Caco-2 (cell line): Measurements from ENCODE around the gene PRMT2. TPM values are rescaled to one million over a fixed set of nuclear protein-coding genes. Genes with fewer than 3 reads are reported as not detected.

Source experiments
- BruUV-seq: library from RNA; stranded (reverse); fragments of 400-500 nt; replicated peaks from 2 replicates; lab custom pipeline; 2021; lab: Mats Ljungman, UMichigan
- CTCF ChIA-PET: fragments of 300-600 bp; sonication (Branson Sonifier 250); formaldehyde crosslinking; loops from one replicate; lab custom pipeline; 2022; ENCODE audit warnings: antibody characterized with exemption; lab: Charles Lee
- POLR2A ChIA-PET: fragments of 300-600 bp; sonication (Branson Sonifier 250); formaldehyde crosslinking; loops from one replicate; lab custom pipeline; 2022; ENCODE audit warnings: antibody characterized with exemption; lab: Charles Lee
- DNase-seq, 2 experiments: peaks; one replicate each; pipeline versions ENCODE4 v3.0.0 to v3.0.0-alpha.2; 2020 to 2022
- H3K27me3 ChIP-seq: replicated peaks from 2 replicates; pipeline ENCODE4 v1.6.0; 2011; ENCODE audit warnings: low read length; ENCODE audit not compliant: control insufficient read depth, insufficient read depth
- H3K36me3 ChIP-seq: 2 replicates; pipeline ENCODE4 v1.5.1; 2011; ENCODE audit warnings: low read length; ENCODE audit not compliant: control insufficient read depth, insufficient read depth
- H3K4me1 ChIP-seq: fragments of 250-450 bp; sonication (Bioruptor Pico); 2 replicates; pipeline ENCODE4 v1.5.1; 2020; ENCODE audit warnings: mild to moderate bottlenecking
- H3K4me3 ChIP-seq: 2 replicates; pipeline ENCODE4 v1.5.1; 2011; ENCODE audit warnings: low read depth, mild to moderate bottlenecking, control low read depth, low read length
- H3K9me3 ChIP-seq: fragments of 250-450 bp; sonication (Bioruptor Pico); 2 replicates; pipeline ENCODE4 v1.5.1; 2020; ENCODE audit warnings: mild to moderate bottlenecking, moderate library complexity
- H3K27ac Mint-ChIP-seq: one replicate; pipeline ENCODE4 v1.8.0; 2022; ENCODE audit warnings: mixed read lengths; ENCODE audit not compliant: unreplicated experiment
- H3K27me3 Mint-ChIP-seq: one replicate; pipeline ENCODE4 v1.8.0; 2022; ENCODE audit warnings: mixed read lengths; ENCODE audit not compliant: insufficient read depth, unreplicated experiment
- H3K36me3 Mint-ChIP-seq: one replicate; pipeline ENCODE4 v1.8.0; 2022; ENCODE audit warnings: mild to moderate bottlenecking, mixed read lengths; ENCODE audit not compliant: insufficient read depth, unreplicated experiment
- H3K4me1 Mint-ChIP-seq: one replicate; pipeline ENCODE4 v1.8.0; 2022; ENCODE audit warnings: low read depth, mixed read lengths; ENCODE audit not compliant: unreplicated experiment
- H3K4me3 Mint-ChIP-seq: one replicate; pipeline ENCODE4 v1.8.0; 2022; ENCODE audit warnings: mild to moderate bottlenecking, moderate library complexity, mixed read lengths; ENCODE audit not compliant: unreplicated experiment
- H3K9me3 Mint-ChIP-seq: one replicate; pipeline ENCODE4 v1.8.0; 2022; ENCODE audit warnings: mixed read lengths; ENCODE audit not compliant: unreplicated experiment
- intact Hi-C: fragments of 100-400 bp; cut with micrococcal nuclease; formaldehyde crosslinking; loops from one replicate; pipeline ENCODE4 v1.10.0; 2022; ENCODE audit not compliant: unreplicated experiment
- total RNA-seq: library from RNA; stranded (reverse); gene quantifications from 2 replicates; pipeline ENCODE4 v1.2.3, GENCODE V29; 2022
- TF ChIP-seq, protein P1 (sequence below), 2 experiments: fragments of 200-600 bp in 1 of 2; IDR thresholded peaks; 1 replicate in 1 of 2; 2 replicates in 1 of 2; pipeline versions ENCODE4 v1.5.1 to v1.8.0; 2011 to 2022; ENCODE audit warnings: antibody characterized with exemption in 1 of 2, control low read depth in 1 of 2, inconsistent platforms in 1 of 2, low read depth in 1 of 2, low read length in 1 of 2, mild to moderate bottlenecking in 1 of 2, moderate library complexity in 1 of 2; ENCODE audit not compliant: insufficient read depth in 1 of 2, severe bottlenecking in 1 of 2, unreplicated experiment in 1 of 2

PRMT2 gene
- total RNA-seq, 1 experiment from 2014 or later, result 56.2 TPM

DNA sequence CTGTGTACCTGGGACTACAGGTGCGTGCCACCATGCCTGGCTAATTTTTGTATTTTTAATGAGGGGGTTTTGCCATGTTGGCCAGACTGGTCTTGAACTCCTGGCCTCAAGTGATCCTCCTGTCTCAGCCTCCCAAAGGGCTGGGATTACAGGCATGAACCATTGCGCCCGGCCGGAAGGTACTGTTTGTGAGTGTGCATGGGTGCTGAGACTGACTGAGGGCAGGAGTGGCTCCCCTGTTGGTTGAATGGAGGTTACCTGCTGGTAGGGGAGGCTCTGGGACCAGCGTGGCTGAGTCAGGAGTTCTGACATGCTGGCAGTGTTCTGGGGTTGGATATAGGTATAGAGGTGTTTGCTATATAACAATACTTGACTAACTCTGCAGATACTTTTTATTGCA lies 10.4 kb downstream of the PRMT2 start:
- no peak for DNase-seq
- Histone ChIP-seq H3K4me3 (no peak overlapping the region), H3K27me3 (no peaks in the 10 kb centered on the region), H3K36me3 (no peaks in the 10 kb centered on the region; the same call in none of the 2 replicates), H3K9me3 (no peaks in the 10 kb centered on the region), H3K4me1 (no peaks in the 10 kb centered on the region)
- no TSS peak for BruUV-seq
- Mint-ChIP-seq H3K27ac (no peak overlapping the region), H3K4me1 (no peaks in the 10 kb centered on the region), H3K36me3 (peaks cover 72% of the 10 kb centered on the region), H3K4me3 (no peak overlapping the region), H3K27me3 (no peaks in the 10 kb centered on the region), H3K9me3 (no peaks in the 10 kb centered on the region)
- TF ChIP-seq, protein P1, sequence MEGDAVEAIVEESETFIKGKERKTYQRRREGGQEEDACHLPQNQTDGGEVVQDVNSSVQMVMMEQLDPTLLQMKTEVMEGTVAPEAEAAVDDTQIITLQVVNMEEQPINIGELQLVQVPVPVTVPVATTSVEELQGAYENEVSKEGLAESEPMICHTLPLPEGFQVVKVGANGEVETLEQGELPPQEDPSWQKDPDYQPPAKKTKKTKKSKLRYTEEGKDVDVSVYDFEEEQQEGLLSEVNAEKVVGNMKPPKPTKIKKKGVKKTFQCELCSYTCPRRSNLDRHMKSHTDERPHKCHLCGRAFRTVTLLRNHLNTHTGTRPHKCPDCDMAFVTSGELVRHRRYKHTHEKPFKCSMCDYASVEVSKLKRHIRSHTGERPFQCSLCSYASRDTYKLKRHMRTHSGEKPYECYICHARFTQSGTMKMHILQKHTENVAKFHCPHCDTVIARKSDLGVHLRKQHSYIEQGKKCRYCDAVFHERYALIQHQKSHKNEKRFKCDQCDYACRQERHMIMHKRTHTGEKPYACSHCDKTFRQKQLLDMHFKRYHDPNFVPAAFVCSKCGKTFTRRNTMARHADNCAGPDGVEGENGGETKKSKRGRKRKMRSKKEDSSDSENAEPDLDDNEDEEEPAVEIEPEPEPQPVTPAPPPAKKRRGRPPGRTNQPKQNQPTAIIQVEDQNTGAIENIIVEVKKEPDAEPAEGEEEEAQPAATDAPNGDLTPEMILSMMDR (IDR thresholded peaks at IDR 0.05; ENCODE audit: insufficient read depth in 1 of 2, low read depth in 1 of 2, low read length in 1 of 2, severe bottlenecking in 1 of 2, unreplicated experiment in 1 of 2), result no peak
- ChIA-PET POLR2A (no interaction called here), CTCF (no interaction called here)
- intact Hi-C loops, result no loop called here

DNA sequence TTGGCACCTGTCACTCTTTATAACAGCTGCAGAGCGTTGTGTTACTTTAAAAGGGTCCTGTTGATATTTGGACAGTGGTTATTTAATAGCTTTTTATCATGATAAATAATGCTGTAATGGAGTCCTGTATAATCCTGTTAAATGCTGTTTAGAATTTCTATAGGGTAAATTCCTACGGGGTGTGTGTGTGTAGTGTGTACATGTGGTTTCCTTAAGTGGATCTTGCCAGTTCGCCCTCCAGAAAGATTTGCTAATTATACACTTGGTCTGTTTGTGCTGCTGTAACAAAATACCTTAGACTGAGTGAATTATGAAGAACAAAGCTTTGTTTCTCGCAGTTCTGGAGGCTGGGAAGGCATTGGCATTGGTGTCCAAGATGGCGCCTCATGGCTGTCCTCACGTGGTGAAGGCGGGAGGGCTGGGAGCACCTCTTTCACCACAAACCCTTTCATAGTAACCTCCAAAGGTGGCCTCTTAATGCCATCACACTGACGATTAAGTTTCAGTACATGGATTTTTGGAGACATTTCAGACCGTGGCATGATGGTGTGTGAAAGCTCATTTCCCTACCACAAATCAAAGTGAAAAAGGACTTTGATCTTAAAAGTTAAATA lies 11.2 kb downstream of the PRMT2 start:
- CTCF ChIA-PET, result no interaction called here
- Histone ChIP-seq H3K36me3 (no peaks in the 10 kb centered on the region; the same call in none of the 2 replicates), H3K4me1 (no peaks in the 10 kb centered on the region), H3K9me3 (no peaks in the 10 kb centered on the region), H3K27me3 (no peaks in the 10 kb centered on the region), H3K4me3 (no peak overlapping the region)
- intact Hi-C loops, result no loop called here
- no peak for DNase-seq
- BruUV-seq, result no TSS peak
- TF ChIP-seq, protein P1 (IDR thresholded peaks at IDR 0.05; ENCODE audit: insufficient read depth in 1 of 2, low read depth in 1 of 2, low read length in 1 of 2, severe bottlenecking in 1 of 2, unreplicated experiment in 1 of 2), result no peak
- Mint-ChIP-seq H3K4me3 (no peak overlapping the region), H3K27ac (no peak overlapping the region), H3K9me3 (no peaks in the 10 kb centered on the region), H3K36me3 (peaks cover 76% of the 10 kb centered on the region), H3K4me1 (no peaks in the 10 kb centered on the region), H3K27me3 (no peaks in the 10 kb centered on the region)
- POLR2A ChIA-PET, result no interaction called here

DNA sequence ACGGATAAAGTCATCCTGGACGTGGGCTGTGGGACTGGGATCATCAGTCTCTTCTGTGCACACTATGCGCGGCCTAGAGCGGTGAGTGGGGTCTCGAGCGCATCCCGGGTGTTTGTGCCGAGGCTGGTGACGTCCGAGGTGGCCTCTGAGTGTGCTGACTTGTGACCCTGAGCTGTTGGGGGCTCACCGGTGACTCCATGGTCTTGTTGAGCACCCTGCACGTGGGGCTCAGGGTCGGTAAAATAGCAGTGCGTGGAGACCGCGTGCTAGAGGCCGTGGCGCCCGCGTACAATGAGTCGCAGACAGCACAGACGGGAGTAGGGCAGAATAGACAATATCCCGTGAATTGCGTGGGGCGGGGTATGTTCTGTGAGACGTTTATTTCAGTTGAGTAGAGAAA lies 13.1 kb downstream of the PRMT2 start:
- DNase-seq, result no peak
- Histone ChIP-seq H3K4me1 (no peaks in the 10 kb centered on the region), H3K4me3 (no peak overlapping the region), H3K36me3 (no peaks in the 10 kb centered on the region; the same call in none of the 2 replicates), H3K27me3 (no peaks in the 10 kb centered on the region), H3K9me3 (no peaks in the 10 kb centered on the region)
- TF ChIP-seq, protein P1 (IDR thresholded peaks at IDR 0.05; ENCODE audit: insufficient read depth in 1 of 2, low read depth in 1 of 2, low read length in 1 of 2, severe bottlenecking in 1 of 2, unreplicated experiment in 1 of 2), result no peak
- Mint-ChIP-seq H3K27ac (no peak overlapping the region), H3K36me3 (peaks cover 87% of the 10 kb centered on the region), H3K9me3 (no peaks in the 10 kb centered on the region), H3K4me3 (no peak overlapping the region), H3K27me3 (no peaks in the 10 kb centered on the region), H3K4me1 (no peaks in the 10 kb centered on the region)
- no TSS peak for BruUV-seq
- intact Hi-C loops, result no loop called here
- POLR2A ChIA-PET, result no interaction called here
- CTCF ChIA-PET, result no interaction called here
